ENCODE data around the gene MCU.

DNA sequence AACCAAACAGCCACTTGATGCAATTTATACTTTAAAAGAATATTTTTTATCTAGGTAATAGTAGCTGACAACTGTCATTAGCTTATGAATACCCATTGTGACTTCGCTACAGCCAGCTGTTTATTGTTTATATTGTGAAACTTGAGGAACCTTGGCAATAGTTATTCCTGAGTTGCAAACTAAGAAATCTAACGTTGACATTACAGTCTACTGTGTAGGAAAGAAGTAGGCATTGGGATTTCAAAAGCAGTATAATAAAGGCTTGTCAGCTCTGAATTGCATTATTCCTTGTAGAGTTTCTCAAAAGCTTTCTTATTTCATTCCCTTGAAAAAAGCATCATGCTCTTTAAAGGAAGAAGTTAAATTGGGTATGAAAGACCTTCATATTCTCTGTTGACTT lies 158.9 kb downstream of the MCU start:
- TF ChIP-seq, protein P1, sequence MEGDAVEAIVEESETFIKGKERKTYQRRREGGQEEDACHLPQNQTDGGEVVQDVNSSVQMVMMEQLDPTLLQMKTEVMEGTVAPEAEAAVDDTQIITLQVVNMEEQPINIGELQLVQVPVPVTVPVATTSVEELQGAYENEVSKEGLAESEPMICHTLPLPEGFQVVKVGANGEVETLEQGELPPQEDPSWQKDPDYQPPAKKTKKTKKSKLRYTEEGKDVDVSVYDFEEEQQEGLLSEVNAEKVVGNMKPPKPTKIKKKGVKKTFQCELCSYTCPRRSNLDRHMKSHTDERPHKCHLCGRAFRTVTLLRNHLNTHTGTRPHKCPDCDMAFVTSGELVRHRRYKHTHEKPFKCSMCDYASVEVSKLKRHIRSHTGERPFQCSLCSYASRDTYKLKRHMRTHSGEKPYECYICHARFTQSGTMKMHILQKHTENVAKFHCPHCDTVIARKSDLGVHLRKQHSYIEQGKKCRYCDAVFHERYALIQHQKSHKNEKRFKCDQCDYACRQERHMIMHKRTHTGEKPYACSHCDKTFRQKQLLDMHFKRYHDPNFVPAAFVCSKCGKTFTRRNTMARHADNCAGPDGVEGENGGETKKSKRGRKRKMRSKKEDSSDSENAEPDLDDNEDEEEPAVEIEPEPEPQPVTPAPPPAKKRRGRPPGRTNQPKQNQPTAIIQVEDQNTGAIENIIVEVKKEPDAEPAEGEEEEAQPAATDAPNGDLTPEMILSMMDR (conservative IDR thresholded peaks at IDR 0.05; ENCODE audit: low read depth, low read length) = no peak
- no peak for TF ChIP-seq EZH2 (IDR thresholded peaks at IDR 0.05; ENCODE audit: borderline replicate concordance, low read depth, low read length, poor library complexity, severe bottlenecking)

All from A673 (cell line).